K562 (cell line): ENCODE data around the gene SLC26A11.

ENCODE experiments used
- ATF3 ChIP-seq, 2 experiments: fragments of 450-650 bp in 1 of 2; sonication (generic) in 1 of 2; formaldehyde crosslinking in 1 of 2; IDR thresholded peaks in 1 of 2; conservative IDR thresholded peaks in 1 of 2; 2 replicates each; pipeline versions ENCODE4 v1.6.1 to v1.8.1; 2016 to 2023; ENCODE audit warnings: mild to moderate bottlenecking in 2 of 2, moderate library complexity in 2 of 2, inconsistent platforms in 1 of 2, missing genetic modification reagents in 1 of 2
- BACH1 ChIP-seq: fragments of 200-800 bp; sonication (Bioruptor generic); IDR thresholded peaks from 2 replicates; pipeline ENCODE4 v1.6.1; 2016; ENCODE audit warnings: missing genetic modification characterization, missing compliant biosample characterization
- CBFB ChIP-seq: sonication (generic); formaldehyde crosslinking; IDR thresholded peaks from 2 replicates; pipeline ENCODE4 v1.4.0; 2020; ENCODE audit warnings: mild to moderate bottlenecking, missing genetic modification reagents
- CTCF ChIP-seq, 3 experiments: IDR thresholded peaks in 2 of 3; conservative IDR thresholded peaks in 1 of 3; 2 replicates each; pipeline ENCODE4 v1.5.1; 2011 to 2012; ENCODE audit warnings: low read length in 3 of 3, mild to moderate bottlenecking in 3 of 3, control low read depth in 2 of 3, improper control_type of control experiment in 1 of 3, inconsistent platforms in 1 of 3, low read depth in 1 of 3, mixed read lengths in 1 of 3, moderate library complexity in 1 of 3; ENCODE audit not compliant: insufficient read depth in 2 of 3
- NKRF ChIP-seq: fragments of 450-650 bp; IDR thresholded peaks from 2 replicates; pipeline ENCODE4 v1.6.1; 2016; ENCODE audit warnings: borderline replicate concordance
- NONO ChIP-seq, 2 experiments: fragments of 200-400 bp in 1 of 2; fragments of 450-650 bp in 1 of 2; formaldehyde crosslinking in 1 of 2; IDR thresholded peaks; 2 replicates each; pipeline ENCODE4 v1.6.1; 2017; ENCODE audit warnings: low read depth in 2 of 2, mild to moderate bottlenecking in 2 of 2, moderate library complexity in 2 of 2, low read length in 1 of 2
- POLR2G ChIP-seq: fragments of 200-400 bp; formaldehyde crosslinking; IDR thresholded peaks from 2 replicates; pipeline ENCODE4 v1.6.1; 2017; ENCODE audit warnings: low read depth, mild to moderate bottlenecking, antibody characterized with exemption, low read length, moderate library complexity
- REST ChIP-seq, 2 experiments: fragments of 450-650 bp; formaldehyde crosslinking in 1 of 2; IDR thresholded peaks; 2 replicates each; pipeline versions ENCODE4 v1.4.0 to v1.6.1; 2014 to 2020; ENCODE audit warnings: mild to moderate bottlenecking in 2 of 2, borderline replicate concordance in 1 of 2, low read depth in 1 of 2
- SRSF1 ChIP-seq: fragments of 200-400 bp; formaldehyde crosslinking; IDR thresholded peaks from 2 replicates; pipeline ENCODE4 v1.6.1; 2017; ENCODE audit warnings: mild to moderate bottlenecking, low read depth, low read length, moderate library complexity
- TGIF2 ChIP-seq: sonication (generic); formaldehyde crosslinking; IDR thresholded peaks from 2 replicates; pipeline ENCODE4 v1.8.1; 2022; ENCODE audit warnings: mild to moderate bottlenecking, missing genetic modification reagents, moderate library complexity

GRCh38 chr17:80187515-80187941 is 32.7 kb upstream of the SLC26A11 start:
- TF ChIP-seq TGIF2 (CRISPR knock-in tag) (no peak), SRSF1 (no peak), ATF3 (IDR thresholded peaks at IDR 0.05) (no peak), ATF3 (CRISPR knock-in tag; conservative IDR thresholded peaks at IDR 0.05) (no peak), POLR2G (no peak), CBFB (no peak), CTCF (IDR thresholded peaks at IDR 0.05 in 2 of 3, conservative IDR thresholded peaks at IDR 0.05 in 1 of 3; ENCODE audit: insufficient read depth in 2 of 3, low read depth in 1 of 3, low read length in 3 of 3) (no peak), NONO (IDR thresholded peaks at IDR 0.05; ENCODE audit: low read depth in 2 of 2, low read length in 1 of 2) (no peak), NKRF (no peak), BACH1 (no peak), REST (IDR thresholded peaks at IDR 0.05; ENCODE audit: borderline replicate concordance) (no peak), REST (CRISPR knock-in tag; IDR thresholded peaks at IDR 0.05; ENCODE audit: low read depth) (no peak)
